PC-3 (cell line): Measurements from ENCODE around the gene TNFRSF19. TPM values are rescaled to one million over a fixed set of nuclear protein-coding genes. Genes with fewer than 3 reads are reported as not detected.

ENCODE experiments used
- ATAC-seq: fragments of 200-7000 bp; cut with Tn5 transposase; 2 replicates; pipeline ENCODE4 v1.9.1; 2020; ENCODE audit warnings: mild to moderate bottlenecking, moderate library complexity
- BruUV-seq: library from RNA; stranded (reverse); fragments of 400-500 nt; replicated peaks from 2 replicates; lab custom pipeline; 2021; lab: Mats Ljungman, UMichigan
- CTCF ChIA-PET: fragments of 300-600 bp; sonication (Branson Sonifier 250); formaldehyde crosslinking; loops from one replicate; lab custom pipeline; 2022; ENCODE audit warnings: antibody characterized with exemption; lab: Charles Lee
- POLR2A ChIA-PET: fragments of 300-600 bp; sonication (Branson Sonifier 250); formaldehyde crosslinking; loops from one replicate; lab custom pipeline; 2022; ENCODE audit warnings: antibody characterized with exemption; ENCODE audit not compliant: unreplicated experiment; lab: Charles Lee
- DNase-seq: peaks from one replicate; pipeline ENCODE4 v3.0.0-alpha.2; 2015
- H2AFZ ChIP-seq: fragments of 300-600 bp; sonication (generic); 2 replicates; pipeline ENCODE4 v1.6.0; 2016; ENCODE audit warnings: antibody characterized with exemption, low read length
- H3F3A ChIP-seq: fragments of 300-600 bp; sonication (generic); one replicate; pipeline ENCODE4 v1.6.0; 2017; ENCODE audit warnings: antibody characterized with exemption, low read length, control low read depth, mild to moderate bottlenecking; ENCODE audit not compliant: unreplicated experiment
- H3K27ac ChIP-seq: fragments of 300-600 bp; sonication (generic); 2 replicates; pipeline ENCODE4 v1.5.1; 2016; ENCODE audit warnings: mild to moderate bottlenecking, low read length
- H3K27me3 ChIP-seq: fragments of 300-600 bp; sonication (generic); 2 replicates; pipeline ENCODE4 v1.6.1; 2016; ENCODE audit warnings: low read length, mixed read lengths
- H3K36me3 ChIP-seq: fragments of 300-600 bp; sonication (generic); 2 replicates; pipeline ENCODE4 v1.6.1; 2016; ENCODE audit warnings: low read depth, mixed run types, low read length, mixed read lengths
- H3K4me1 ChIP-seq: fragments of 300-600 bp; sonication (generic); 2 replicates; pipeline ENCODE4 v1.5.1; 2016; ENCODE audit warnings: low read length; ENCODE audit not compliant: insufficient read depth
- H3K4me2 ChIP-seq: fragments of 300-600 bp; sonication (generic); 2 replicates; pipeline ENCODE4 v1.6.0; 2016; ENCODE audit warnings: low read length
- H3K4me3 ChIP-seq: fragments of 300-600 bp; sonication (generic); 2 replicates; pipeline ENCODE4 v1.5.1; 2016; ENCODE audit warnings: mild to moderate bottlenecking, low read length, mixed read lengths
- H3K79me2 ChIP-seq: fragments of 300-600 bp; sonication (generic); 2 replicates; pipeline ENCODE4 v1.6.1; 2017; ENCODE audit warnings: low read length, mixed read lengths
- H3K9ac ChIP-seq: fragments of 300-600 bp; sonication (generic); 2 replicates; pipeline ENCODE4 v1.6.0; 2016; ENCODE audit warnings: mild to moderate bottlenecking, low read length
- H3K9me2 ChIP-seq: fragments of 300-600 bp; sonication (generic); replicated peaks from 2 replicates; pipeline ENCODE4 v1.6.1; 2016; ENCODE audit warnings: mixed run types, low read length, mixed read lengths
- H3K9me3 ChIP-seq: fragments of 300-600 bp; sonication (generic); 2 replicates; pipeline ENCODE4 v1.6.1; 2016; ENCODE audit warnings: low read length, mixed read lengths
- H4K20me1 ChIP-seq: fragments of 300-600 bp; sonication (generic); 2 replicates; pipeline ENCODE4 v1.6.1; 2016; ENCODE audit warnings: low read length, mixed read lengths
- EZH2 ChIP-seq: fragments of 300-600 bp; sonication (generic); IDR thresholded peaks from one replicate; pipeline ENCODE4 v1.6.1; 2017; ENCODE audit warnings: antibody characterized with exemption, mild to moderate bottlenecking, low read length; ENCODE audit not compliant: unreplicated experiment
- EZH2phosphoT487 ChIP-seq: fragments of 300-600 bp; sonication (generic); IDR thresholded peaks from 2 replicates; pipeline ENCODE4 v1.6.1; 2018; ENCODE audit warnings: mild to moderate bottlenecking, antibody characterized with exemption, low read length, borderline replicate concordance
- intact Hi-C: fragments of 100-400 bp; cut with micrococcal nuclease; formaldehyde crosslinking; loops from 2 replicates; pipeline ENCODE4 v1.9.0; 2023
- total RNA-seq: library from RNA; depleted of rRNA; stranded (reverse); fragments of >200 nt; gene quantifications from 2 replicates; pipeline ENCODE4 v1.2.3, GENCODE V29; 2014
- TF ChIP-seq, protein P1 (sequence below): fragments of 300-600 bp; sonication (generic); conservative IDR thresholded peaks from 2 replicates; pipeline ENCODE4 v1.5.1; 2017; ENCODE audit warnings: antibody characterized with exemption, low read depth, mild to moderate bottlenecking, low read length

Gene TNFRSF19
- total RNA-seq, 1 experiment from 2014 or later = 6.1 TPM

DNA sequence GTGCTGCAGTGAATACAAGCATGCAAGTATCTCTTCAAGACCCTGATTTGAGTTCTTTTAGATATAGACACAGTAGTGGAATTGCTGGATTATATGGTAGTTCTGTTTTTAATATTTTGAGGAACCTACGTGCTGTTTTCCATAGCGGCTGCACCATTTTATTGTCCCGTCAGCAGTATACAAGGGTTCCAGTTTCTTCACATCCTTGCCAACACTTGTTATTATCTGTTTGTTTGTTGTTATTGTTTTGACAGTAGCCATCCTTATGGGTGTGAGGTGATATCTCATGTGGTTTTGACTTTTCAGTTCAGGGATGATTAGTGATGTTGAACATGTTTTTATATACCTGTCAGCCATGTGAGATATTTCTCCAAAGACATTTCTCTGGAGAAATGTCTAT lies 53.2 kb downstream of the TNFRSF19 start:
- ChIA-PET POLR2A (interaction anchor here (0.6 kb wide), 1 partner anchor 228 kb away, joined by 4 read pairs; no protein-coding TSS in a partner anchor), CTCF (no interaction called here)
- Histone ChIP-seq H3K9me3 (no peaks in the 10 kb centered on the region), H3F3A (no peaks in the 10 kb centered on the region), H3K4me2 (no peak overlapping the region), H3K9ac (no peak overlapping the region), H2AFZ (no peak overlapping the region), H3K27ac (no peak overlapping the region), H3K27me3 (no peaks in the 10 kb centered on the region), H3K36me3 (no peaks in the 10 kb centered on the region), H4K20me1 (no peaks in the 10 kb centered on the region), H3K4me1 (peaks cover 17% of the 10 kb centered on the region), H3K79me2 (no peaks in the 10 kb centered on the region), H3K9me2 (no peaks in the 10 kb centered on the region), H3K4me3 (no peak overlapping the region)
- BruUV-seq = no TSS peak
- TF ChIP-seq EZH2phosphoT487 (no peak), EZH2 (no peak)
- TF ChIP-seq, protein P1, sequence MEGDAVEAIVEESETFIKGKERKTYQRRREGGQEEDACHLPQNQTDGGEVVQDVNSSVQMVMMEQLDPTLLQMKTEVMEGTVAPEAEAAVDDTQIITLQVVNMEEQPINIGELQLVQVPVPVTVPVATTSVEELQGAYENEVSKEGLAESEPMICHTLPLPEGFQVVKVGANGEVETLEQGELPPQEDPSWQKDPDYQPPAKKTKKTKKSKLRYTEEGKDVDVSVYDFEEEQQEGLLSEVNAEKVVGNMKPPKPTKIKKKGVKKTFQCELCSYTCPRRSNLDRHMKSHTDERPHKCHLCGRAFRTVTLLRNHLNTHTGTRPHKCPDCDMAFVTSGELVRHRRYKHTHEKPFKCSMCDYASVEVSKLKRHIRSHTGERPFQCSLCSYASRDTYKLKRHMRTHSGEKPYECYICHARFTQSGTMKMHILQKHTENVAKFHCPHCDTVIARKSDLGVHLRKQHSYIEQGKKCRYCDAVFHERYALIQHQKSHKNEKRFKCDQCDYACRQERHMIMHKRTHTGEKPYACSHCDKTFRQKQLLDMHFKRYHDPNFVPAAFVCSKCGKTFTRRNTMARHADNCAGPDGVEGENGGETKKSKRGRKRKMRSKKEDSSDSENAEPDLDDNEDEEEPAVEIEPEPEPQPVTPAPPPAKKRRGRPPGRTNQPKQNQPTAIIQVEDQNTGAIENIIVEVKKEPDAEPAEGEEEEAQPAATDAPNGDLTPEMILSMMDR = no peak
- intact Hi-C loops = no loop called here
- ATAC-seq = no peak
- DNase-seq = no peak

DNA sequence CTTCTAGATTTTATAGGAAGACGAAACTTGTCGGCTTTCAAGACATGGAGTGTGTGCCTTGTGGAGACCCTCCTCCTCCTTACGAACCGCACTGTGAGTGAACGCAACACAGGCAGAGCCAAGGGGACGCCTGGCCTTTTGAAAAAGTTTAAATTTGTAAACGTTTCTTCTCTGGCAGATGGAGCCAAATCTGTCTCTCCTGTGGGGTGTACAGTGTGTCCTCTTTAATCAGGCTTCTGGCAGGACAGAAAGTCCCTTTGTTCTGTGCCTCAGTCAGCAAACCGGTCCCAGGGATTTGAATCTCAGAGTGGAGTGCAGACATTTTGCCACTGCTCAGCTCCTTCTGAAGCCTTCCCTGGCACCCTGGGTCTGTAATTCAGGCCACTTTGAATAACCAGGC lies 56.5 kb downstream of the TNFRSF19 start:
- BruUV-seq = no TSS peak
- Histone ChIP-seq H3K9me2 (no peaks in the 10 kb centered on the region), H3K36me3 (no peaks in the 10 kb centered on the region), H3K9me3 (no peaks in the 10 kb centered on the region), H3K4me1 (peaks cover 10% of the 10 kb centered on the region; the same call in 1 of the 2 replicates), H3K9ac (no peak overlapping the region), H3K27ac (no peak overlapping the region), H4K20me1 (no peaks in the 10 kb centered on the region), H3K27me3 (no peaks in the 10 kb centered on the region), H3K4me3 (no peak overlapping the region), H3K79me2 (no peaks in the 10 kb centered on the region), H3F3A (no peaks in the 10 kb centered on the region), H2AFZ (no peak overlapping the region), H3K4me2 (no peak overlapping the region)
- CTCF ChIA-PET = no interaction called here
- intact Hi-C loops = no loop called here
- TF ChIP-seq, protein P1 = no peak
- TF ChIP-seq EZH2phosphoT487 (no peak), EZH2 (no peak)
- ATAC-seq (no peak), DNase-seq (no peak)
- POLR2A ChIA-PET = no interaction called here

DNA sequence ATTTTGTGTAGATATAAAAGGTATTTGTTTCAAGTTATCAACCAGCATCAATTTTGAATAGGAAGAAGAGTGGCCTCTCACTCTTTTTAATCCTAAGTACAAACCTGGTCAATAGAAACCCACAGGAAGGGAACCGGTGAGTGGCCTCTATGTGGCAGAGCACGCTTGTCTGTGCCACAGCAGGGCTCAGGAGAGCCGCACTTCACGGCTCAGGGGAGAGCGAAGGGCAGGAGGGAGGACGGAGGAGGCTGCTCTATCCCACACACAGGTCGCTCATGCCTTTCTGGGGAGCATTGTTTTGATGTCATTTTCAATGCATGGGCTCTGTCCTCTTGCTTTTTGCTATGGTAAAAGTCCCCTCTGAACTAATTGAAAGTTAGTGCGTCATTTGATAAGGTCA lies 57.2 kb downstream of the TNFRSF19 start:
- no peak for ATAC-seq
- TF ChIP-seq EZH2phosphoT487 = no peak
- TF ChIP-seq, protein P1 = no peak
- TF ChIP-seq EZH2 = no peak

More for the DNA sequence above, 57.2 kb downstream of the TNFRSF19 start:
- Histone ChIP-seq H3K4me3 (no peak overlapping the region), H3K9ac (no peak overlapping the region), H2AFZ (no peak overlapping the region), H3K36me3 (no peaks in the 10 kb centered on the region), H3K79me2 (no peaks in the 10 kb centered on the region), H3K27ac (no peak overlapping the region), H3K9me3 (no peaks in the 10 kb centered on the region), H3K9me2 (no peaks in the 10 kb centered on the region), H3K4me1 (peaks cover 9% of the 10 kb centered on the region; the same call in 1 of the 2 replicates), H3K27me3 (no peaks in the 10 kb centered on the region), H3F3A (no peaks in the 10 kb centered on the region), H4K20me1 (no peaks in the 10 kb centered on the region), H3K4me2 (no peak overlapping the region)
- ChIA-PET POLR2A (no interaction called here), CTCF (no interaction called here)
- BruUV-seq = no TSS peak
- intact Hi-C loops = no loop called here
- DNase-seq = no peak
